ENCODE measurements around the gene SYNE1.

SYNE1 gene

DNA sequence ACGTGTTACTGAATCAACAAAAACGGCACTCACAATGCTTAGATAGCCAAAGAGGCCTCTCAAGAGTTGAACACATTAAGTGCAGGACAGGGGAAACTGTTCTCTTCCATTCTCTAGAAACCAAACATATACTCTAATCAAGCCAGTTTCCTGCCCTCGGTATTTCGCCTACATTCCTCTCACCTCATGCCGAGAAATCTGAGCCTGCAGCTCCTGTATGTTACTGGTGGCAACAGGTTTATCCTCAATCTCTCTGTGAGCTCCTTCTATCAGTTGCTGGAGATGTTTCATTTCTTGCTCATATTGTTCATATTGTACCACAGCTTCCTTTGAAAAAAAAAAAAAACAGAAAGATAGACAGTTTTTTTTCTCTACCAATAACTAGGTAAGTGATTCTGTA lies 328.9 kb downstream of the SYNE1 start:
- no peak for DNase-seq

DNA sequence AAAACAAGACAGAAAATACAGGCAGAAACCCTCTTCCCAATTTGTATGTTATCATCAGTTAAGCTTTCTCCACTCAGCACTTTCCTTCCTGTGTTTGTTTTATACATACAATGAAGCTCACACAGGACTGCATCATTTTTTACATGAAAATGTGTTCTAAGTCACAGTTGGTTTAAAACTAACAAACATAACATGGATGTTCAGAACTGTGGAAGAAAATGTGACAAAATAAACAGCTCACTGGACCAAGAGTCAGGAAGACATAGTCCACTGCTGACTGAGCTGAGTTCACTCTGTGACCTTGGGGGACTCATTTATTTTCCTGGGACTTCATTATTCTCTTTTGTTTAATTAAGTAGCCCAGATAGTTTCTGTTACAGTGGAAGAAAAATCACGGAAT lies 331.5 kb downstream of the SYNE1 start:
- no peak for DNase-seq

DNA sequence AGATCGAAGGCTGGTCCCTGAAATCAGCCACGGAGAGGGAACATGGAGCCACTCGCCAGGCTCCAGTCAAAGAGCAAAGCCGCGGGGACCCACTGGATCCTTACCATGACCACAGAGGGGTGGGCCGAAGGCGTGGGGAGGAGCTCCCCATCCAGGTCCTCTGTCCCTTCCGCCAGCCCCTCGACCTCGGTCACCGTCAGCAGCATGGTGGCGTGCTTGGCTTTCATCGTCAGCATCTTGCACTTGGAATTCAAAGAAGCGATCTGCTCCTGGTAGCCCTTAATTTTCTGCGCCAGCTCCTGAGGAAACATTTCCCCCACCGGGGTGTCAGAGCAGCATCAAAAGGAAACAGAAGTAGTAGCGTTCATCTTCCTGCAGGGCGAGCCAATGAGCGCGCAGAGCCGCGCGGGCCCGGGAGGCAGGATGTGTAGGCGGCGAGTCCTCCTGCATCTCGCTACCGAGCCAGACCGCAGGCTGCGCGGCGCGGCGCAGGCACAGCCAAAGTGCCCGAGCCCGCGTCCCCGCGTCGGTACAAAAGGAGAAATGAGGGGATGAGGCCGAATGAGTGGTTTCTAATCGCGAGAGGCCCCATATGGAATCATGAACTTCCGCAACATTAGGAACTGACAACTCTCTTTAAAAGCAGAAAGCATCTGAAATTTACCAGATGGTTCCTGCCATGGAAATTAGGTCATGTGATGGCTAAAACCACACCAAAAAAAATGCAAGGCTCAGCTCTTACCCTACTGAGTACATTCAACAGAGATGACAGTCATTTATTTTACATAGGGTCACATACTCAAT lies 335.2 kb downstream of the SYNE1 start:
- peak; percentile 89 for DNase-seq

DNA sequence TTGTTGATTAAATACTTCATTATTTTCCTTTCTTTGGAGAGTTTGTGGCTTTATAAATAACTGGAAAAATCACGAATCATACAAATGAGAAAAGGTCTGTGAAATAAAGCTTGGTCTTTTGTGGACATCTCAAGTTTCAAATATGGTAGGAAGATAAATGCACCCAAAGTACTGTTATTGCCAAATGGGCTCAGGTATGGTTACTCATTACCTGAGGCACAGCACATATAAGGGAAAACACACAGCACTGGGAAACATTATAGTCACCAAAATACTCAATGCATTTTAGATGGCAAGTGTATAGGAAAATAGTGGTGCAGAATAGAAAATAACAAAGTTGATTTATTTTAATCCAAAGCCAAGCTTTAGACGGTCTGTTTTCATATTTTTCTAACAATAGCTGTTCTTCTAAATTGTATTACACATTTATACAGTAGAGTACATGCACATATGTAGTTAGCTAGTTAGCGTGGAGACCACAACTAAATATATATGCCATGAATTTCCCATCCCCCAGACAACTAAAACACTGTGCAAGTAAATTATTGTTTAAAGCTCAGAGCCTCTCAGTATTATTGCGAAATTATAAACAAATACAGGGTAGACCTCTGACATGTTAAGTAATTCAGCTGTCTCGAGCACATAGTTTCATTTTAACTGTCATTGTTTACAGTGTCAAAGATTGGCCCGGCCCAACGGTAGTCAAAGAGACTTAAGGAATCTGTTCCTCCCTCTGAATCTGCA lies 336.0 kb downstream of the SYNE1 start:
- no peak for DNase-seq

DNA sequence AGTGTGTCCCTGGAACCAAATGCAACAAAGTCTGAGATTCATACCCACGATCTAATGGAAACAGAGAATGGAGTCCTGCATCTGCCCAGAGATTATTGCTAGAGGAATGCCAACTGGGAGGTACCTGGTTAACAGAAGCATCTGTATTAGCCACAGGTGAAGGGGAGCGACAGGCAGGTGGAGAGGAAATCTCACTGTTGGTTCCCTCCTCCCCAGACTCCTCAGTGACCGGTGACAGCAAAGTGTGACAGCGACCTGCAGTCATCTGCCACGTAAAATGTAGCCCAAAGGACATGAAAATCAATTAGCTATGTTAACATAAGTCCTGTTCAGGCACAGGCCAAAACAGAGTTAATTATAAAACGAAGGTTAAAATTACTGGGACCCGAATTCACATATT lies 336.6 kb downstream of the SYNE1 start:
- no peak for DNase-seq

DNA sequence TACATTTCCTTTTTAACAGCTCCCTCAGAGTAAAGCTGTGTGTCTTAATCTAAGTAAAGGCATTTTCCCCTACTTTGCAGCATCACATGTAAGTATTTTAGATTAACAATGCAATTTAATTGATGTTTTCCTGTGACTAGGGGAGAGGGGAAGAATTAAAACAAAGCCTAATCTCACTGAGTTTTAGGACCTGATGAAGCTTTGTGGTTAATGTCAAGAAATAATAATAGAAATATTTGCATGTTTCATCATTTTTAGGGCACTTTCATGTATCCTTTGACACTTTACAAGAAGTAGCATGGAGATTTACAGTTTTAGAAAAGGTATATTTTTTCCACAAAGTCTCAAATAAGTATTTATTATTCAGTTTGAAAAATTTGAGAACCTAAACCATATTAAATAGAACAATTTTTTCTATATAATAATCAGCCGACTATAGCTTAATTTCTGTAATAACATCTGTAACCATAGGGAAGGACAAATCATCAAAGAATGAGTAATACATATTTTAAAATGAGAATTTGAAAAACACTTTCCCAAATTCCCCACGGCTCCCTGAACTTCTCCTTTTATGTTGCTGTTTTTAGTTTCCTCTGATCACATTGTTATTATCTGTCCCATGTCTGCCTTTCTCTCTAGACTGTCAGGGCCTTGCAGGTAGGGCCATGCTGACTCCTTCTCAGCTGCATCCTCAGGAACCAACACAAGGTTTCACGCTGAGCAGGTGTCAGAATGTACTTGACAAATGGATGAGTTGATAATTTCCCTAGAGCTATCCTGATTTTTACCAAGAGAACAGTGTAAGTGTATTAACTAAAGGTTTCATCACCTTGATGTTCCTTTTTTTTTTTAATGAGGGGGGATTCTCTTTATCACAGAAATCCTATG lies 338.1 kb downstream of the SYNE1 start:
- no peak for DNase-seq

DNA sequence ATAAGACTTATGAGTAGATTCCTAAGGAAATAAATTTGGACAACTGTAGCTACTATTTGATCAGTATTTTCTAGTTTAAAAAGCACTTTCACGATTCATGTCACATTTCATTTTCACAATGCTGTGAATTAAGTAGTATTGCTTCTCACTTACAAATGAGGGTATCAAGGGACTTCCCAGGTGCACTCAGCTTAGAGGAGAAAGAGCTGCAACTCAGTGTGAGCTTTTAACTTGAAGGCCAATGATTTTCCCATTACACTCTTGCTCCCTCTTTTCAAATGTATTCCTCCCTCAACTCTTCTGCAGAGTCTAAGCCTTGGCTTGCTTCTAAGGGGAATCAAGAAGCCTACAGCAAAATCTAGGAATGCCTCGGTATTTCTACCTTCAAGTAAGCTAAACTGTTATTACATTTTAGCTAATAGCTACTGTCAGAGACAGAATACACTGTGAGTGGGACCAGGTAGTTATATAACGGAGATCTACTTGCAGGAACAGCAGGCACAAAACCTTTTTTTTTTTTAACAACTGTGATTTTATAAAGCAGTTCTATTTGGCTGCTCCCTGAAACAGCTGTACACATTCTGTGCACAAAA lies 339.0 kb downstream of the SYNE1 start:
- no peak for DNase-seq

DNA sequence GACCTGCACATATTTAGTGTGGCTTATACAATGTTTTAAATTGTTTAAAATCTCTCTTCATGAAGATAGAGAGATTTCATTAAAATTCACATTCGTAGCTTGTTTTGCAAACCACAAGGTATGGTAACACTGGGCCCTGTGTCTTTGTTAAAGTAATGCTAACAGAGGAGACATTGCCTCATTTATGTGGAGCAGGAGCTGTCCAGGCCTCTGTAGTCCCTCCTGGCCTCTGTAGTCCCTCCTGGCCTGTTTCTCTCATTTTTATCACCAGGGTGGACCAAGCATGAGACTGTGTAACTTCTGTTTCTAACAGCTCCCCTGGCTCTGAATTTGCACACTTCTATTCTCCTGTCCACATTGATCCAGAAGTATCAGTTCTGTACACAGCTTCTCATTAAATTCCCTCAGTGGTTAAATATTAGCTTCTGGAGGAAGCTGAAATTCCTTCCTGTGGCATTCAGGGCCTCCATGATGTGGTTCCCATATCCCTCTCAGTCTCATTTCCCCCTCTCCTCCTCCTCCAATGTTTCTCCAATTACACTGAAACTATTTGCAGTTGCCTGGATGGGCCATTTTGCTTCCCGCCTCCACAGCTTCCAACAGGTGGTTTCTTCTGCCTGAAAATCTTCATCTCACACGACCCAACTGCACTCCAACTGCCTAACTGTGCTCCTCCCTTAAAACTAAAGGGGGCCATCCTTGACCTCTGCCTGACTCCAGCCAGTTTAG lies 340.4 kb downstream of the SYNE1 start:
- DNase-seq: no peak

DNA sequence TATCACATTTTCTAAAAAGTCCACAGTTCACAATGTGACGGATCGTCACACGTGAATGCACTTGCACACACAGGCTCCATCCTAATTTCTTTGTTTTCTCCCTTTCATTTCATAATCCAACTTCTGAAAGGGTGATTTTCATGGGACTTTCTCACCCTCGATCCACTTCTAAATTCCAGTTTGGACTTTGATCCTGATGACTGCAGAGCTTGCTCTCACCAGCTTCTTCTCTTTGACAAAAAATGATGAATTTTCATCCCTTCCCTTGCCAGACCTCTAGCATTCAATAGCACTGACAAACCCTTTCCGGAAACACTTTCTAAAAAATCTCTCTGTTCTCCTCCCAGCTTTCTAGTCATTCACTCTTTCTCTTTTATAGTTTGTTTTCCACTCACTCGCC lies 341.2 kb downstream of the SYNE1 start:
- DNase-seq: no peak

DNA sequence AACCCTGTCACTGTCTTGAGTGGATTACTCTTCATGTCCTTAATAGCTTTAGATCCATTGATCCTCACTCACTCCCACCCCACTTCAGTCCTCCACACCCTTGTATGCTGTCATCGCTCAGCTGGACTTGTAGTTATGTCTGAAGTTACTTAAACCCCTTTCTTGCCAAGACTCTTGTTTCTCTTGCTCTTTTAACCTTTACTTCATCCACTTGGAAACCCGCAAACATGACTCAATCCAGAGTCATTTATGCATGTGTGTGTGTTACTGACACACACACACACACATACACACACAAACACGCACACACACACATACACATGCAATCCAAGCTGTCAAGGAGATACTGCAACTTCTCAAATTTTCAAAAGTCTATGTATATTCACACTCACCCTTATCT lies 341.8 kb downstream of the SYNE1 start:
- DNase-seq: no peak

DNA sequence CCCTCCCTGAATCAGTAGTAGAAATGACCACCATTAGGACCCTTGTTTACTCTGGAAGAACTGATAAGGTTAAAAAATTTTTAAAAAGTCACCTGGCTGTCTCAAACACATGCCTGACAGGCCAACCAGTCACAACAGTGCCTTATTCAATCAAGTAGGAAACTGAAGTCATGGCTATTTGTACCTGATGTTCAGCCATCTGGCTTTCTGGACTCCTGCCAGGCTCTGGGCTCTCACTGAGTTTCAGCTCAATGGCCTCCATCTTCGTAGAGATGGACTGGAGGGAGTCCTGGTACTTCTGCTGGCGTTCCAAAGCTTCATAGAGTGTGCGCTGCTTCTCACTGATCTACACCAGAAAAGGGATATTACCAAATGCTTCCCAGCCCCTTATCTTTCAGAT lies 343.8 kb downstream of the SYNE1 start:
- peak; percentile 14 for DNase-seq

DNA sequence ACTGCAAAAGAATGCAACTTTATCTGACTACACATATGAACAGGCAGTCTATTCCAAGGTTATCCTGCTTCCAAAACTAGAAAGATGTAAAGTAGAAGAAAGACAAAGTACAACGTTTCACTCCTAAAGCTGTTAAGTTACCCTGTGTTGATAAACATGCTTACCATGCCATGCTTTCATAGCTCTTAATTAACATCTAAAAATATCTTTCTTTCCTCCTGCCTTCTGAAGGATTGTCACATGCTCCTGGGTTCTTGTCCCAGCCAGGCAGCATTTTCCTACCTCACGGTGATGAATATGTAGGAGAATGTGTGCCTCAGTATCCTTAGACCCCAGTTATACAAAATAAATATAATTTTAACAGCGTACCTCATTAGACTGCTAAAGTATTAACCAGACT lies 344.6 kb downstream of the SYNE1 start:
- no peak for DNase-seq

DNA sequence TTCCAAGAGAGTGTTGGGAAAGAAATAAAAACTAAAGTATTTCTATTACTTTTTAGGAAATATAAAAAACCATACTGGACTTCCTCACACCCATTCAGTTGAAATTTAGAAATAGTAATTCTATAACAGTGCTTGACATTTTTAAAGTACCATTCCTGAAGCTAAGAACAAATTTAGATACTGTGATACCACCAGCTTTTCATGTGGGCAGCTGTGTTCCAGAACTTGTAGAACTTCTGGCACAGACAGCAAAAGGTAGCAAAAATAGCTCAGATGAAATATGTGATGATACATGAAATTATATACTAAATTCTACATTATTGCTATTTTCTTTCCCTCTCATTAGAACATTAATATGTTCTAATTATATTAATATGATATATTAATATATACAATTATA lies 346.5 kb downstream of the SYNE1 start:
- DNase-seq: no peak

DNA sequence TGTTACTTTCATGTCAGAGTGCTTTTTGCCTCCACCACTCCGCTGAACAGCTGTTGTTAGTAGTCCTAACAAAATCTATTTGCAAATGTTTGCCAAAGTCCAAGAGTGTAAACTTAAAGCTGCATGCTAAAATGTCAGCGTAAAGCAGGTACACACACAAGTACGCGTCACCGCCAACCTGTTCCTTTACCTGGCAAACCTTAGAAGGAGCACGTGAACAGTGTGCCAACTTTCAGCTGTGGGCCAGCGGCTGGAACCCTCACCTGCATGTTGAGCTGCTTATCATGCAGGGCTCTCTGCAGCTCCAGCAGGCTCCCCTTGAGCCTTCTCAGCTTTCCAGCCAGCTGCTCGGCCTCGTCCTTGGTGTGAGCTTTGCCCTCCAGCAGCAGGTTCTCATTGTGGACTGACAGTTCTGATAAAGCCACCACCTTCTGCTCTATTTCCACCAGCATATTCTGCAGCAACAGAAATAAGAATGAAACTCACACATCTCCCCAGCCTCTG lies 359.3 kb downstream of the SYNE1 start:
- no peak for DNase-seq

DNA sequence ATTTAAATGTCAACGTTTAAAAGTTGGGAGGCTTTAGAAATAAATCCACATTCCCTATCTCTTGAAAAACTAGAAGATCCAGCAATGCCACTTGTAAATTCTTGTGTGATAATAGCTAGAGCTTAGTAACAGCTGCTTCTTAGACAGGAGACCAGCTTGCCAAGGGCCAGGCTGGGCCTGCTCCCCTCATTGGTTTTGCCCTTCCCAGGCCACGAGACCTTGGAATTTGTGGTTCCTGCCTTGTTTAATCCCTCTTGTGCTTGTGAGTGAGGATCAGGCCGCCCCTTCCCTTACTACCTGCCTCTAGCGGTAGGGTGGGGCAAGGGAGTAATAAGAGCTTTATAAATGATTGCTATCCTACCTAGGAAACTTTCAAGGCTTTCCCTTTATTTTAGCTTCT lies 363.5 kb downstream of the SYNE1 start:
- DNase-seq: no peak

DNA sequence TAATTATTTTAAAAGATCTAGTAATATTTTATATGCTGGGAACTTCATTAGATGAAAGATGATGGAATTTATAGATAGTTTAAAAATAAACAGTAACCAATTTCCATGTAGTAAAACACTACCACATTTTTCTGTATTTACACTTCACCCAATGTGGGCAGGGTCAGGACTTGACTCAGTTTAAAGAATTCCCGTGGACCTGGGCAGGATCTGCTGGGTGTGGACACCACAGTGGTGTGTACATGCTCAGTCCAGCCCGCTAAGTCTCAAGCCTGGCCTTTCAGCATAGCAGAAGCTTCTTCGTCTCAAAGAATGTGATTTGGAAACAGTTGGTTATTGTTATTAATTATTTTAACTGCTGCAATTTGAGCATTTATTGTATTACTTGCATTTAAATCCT lies 364.2 kb downstream of the SYNE1 start:
- DNase-seq: no peak

DNA sequence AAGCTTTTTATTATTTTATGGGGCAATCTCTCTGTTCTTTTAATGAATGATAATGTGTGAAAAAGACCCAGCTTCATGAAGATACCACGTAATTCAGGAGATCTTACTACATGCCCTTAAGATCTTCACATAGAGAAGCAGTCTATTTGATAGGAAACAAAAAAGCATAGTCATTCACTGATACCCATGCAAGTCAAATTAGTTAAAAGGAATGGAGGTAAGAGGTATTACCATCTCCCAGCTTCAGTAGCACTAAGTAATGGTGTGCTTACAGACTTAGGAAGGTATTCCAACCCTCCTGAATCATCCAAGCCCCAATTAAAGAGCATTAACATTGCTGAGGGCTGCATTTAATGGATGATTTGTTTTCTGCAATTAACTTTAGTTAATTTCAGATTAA lies 364.7 kb downstream of the SYNE1 start:
- DNase-seq: no peak

DNA sequence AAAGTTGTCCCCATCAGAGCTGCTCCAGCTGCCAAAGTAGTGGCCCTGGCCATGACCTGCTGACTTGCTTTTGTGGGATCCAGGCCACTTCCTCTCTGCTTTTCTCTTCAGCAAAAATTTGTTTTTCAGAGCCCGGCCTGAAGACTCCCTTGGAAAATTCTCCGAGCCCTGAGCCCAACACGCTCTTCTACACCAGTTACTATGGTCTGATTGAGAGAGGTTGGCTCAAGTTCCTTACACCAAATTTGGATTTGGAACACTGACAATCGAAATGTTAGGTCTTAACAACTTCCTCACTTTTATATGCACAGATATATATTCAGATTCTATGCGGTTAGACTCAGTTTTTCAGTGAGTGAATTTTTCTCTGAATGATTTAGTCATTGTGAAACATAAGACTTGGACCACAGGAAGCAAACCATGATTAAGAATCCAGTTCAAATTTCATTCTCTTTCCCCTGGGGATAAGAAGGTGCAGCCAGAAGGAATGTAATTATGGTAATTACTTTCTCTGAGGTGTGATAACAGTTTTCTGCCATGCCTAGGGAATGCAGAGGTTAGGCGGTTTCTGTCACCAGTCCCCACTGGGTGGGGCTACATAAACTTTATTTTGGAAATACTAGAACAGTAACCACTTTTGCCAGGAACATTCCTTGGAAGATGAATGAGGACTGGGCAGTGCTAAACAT lies 365.2 kb downstream of the SYNE1 start:
- no peak for DNase-seq

DNA sequence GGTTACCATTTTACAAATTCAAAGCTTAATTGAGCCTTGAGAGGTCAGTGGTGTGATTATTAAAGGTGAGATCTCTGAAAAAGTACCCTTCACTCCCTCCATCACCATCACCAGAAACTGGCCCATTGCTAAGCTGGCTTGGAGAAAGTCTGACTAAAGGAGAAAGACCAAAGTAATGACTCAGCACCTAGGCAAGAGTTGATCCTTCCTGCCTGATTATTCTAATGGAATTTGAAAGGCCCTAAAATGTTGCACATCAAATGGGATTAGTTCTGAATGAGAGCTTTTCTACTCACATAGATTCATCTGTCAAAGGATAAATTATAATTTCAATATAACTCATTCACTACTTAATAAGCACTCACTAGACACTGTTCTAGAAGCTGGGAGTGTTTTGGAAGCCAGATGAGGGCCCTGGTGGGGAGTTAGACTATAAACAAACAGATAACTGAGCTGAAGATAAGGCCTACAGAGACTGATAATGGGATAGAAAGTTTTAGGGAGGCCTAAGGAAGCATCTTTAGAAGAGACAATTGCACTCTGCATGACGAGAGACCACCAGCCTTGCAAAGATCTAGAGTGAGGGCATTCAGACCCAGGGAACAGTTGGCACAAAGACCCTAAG lies 366.7 kb downstream of the SYNE1 start:
- DNase-seq: no peak

DNA sequence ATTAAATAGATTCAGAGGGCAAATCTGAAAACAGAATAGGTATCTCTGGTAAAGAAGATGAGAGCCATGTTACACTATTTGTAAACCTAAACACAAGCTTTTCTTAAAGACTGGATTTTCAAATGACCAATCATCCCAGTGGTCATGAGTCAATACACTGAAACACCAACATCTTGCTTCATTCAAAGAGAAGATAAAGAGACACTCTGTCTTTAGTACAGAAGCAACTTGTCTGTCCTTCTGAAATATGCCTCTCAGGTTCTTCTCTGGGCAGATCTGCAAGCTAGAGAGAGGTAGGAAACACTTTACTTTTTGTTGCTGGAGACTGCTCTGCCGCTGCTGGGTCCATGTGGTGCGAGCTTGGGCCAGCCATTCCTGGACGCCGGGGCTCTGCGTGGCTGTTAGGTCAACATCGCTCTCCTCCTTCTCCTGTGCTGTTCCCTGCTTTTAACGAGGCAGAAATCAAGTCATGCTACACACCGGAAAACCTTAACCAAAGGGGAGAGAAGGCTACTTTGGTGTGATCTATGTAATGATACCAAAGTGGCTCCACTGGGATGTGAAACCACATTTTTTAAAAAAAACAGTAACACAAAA lies 368.2 kb downstream of the SYNE1 start:
- no peak for DNase-seq
